ENCODE data around the gene ABCC6.
"Not testable (repeated sequence)": the region's sequence is repeated elsewhere in the genome, so short reads cannot be mapped to it uniquely, and the experiment has no call there.

DNA sequence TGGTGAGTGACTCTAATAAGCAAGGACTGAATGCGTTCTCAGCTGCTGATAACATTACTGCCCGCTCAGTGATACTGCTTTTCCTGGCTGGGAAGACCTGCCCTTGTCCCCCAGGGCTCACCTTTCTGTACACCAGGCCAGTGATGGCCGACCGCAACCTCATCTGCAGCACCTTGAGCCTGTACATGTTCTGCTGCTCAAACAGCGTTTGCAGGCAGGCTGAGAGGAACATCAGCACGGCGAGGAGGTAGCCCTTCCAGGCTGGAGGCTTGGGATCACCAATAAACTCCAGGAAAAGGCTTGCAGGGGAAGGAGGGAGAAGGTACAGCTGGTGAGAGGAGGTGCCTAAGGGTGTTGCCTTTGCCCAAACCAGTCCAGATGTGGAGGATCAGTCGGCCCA lies 21.4 kb downstream of the ABCC6 start:
- TF ChIP-seq TAF1, POLR2AphosphoS5 (IDR thresholded peaks at IDR 0.05; ENCODE audit: low read depth, low read length): not testable (repeated sequence)
